GM12891 (cell line): ENCODE data around the gene ANKH.

ENCODE experiments used
- DNase-seq: peaks from one replicate; pipeline ENCODE4 v3.0.0; 2011; ENCODE audit warnings: low spot score; ENCODE audit not compliant: insufficient read length
- FAIRE-seq: peaks from 2 replicates; lab custom pipeline; 2011; peaks lifted over from hg19 to GRCh38; lab: Jason Lieb, UNC
- PAX5 ChIP-seq: IDR thresholded peaks from 2 replicates; pipeline ENCODE4 v1.6.1; 2011; ENCODE audit warnings: low read length, moderate library complexity, mild to moderate bottlenecking; ENCODE audit not compliant: insufficient read depth, severe bottlenecking
- POLR2A ChIP-seq: IDR thresholded peaks from 2 replicates; pipeline ENCODE4 v1.6.1; 2011; ENCODE audit warnings: low read depth, low read length, control low read depth
- POLR2AphosphoS5 ChIP-seq: IDR thresholded peaks from 2 replicates; pipeline ENCODE4 v1.6.1; 2011; ENCODE audit warnings: low read depth, low read length, control low read depth
- POU2F2 ChIP-seq: IDR thresholded peaks from 2 replicates; pipeline ENCODE4 v1.6.1; 2011; ENCODE audit warnings: low read depth, mild to moderate bottlenecking, control low read depth, low read length, moderate library complexity
- SPI1 ChIP-seq: IDR thresholded peaks from 2 replicates; pipeline ENCODE4 v1.6.1; 2011; ENCODE audit warnings: low read depth, low read length, control low read depth
- TAF1 ChIP-seq: IDR thresholded peaks from 2 replicates; pipeline ENCODE4 v1.6.1; 2011; ENCODE audit warnings: low read depth, low read length, control low read depth

The ANKH gene

DNA sequence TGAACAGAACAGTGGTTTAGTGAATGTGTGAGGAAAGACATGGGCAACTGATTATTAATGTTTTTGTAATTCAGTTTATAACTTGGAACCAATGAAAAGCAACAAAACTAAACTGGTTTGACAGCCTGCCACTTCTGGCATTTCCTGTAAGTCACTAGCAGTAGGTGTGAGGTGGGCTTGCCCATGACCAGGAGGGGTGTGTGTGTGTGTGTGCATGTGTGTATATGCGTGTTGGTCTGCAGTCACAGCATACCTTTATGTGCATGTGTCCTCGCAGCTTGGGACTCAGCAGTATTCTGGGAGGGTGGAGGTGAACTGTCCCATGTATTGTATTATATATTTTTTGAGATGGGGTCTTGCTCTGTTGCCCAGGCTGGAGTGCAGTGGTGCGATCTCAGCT lies 174.7 kb downstream of the ANKH start:
- TF ChIP-seq SPI1 (no peak), POLR2A (peak; percentile 38; the same call in 1 of the 2 replicates)
- no peak for FAIRE-seq
- DNase-seq = no peak

DNA sequence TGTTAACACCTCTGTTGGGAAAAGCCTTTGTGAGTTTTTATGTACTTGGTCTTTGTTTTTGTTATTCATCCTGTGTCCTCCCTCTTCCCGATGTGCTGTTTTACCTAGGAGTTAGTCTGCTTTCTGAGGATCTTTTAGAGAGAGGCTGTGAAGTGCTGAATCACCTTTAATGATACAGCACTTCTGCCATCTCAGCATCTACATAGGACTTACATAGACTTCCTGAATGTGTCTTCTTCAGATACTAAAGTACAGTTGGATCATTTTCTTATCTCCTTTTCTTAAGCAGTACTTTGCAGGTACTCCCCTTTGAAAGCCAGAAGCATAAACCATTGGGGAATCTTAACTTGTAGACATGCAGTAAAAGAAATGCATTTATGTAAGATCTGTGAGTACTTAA lies 175.5 kb downstream of the ANKH start:
- TF ChIP-seq SPI1 (no peak), PAX5 (no peak), POU2F2 (no peak), POLR2AphosphoS5 (no peak), POLR2A (no peak), TAF1 (no peak)
- FAIRE-seq = no peak
- DNase-seq = no peak

DNA sequence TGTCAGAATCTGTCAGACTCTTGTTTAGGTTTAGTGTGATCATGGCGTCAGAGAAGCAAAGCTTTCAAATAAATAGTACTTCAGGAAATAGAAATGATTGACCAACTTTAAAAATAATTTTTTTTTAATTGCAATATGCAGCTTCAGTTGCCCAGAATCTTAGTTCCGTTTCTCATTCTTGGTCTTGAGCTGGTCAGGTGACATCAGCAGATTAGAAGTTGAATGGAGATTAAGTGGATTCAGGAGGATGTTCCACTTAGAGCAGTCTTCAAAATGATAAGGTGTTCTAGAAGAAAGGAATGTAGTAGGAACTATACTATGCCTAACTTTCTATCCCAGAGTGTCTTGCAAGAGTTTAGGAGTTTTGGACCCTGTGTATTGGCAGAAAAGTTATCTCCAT lies 176.4 kb downstream of the ANKH start:
- DNase-seq (no peak), FAIRE-seq (no peak)
- TF ChIP-seq SPI1 (no peak), POLR2A (no peak), PAX5 (no peak), POLR2AphosphoS5 (no peak), POU2F2 (no peak), TAF1 (no peak)

DNA sequence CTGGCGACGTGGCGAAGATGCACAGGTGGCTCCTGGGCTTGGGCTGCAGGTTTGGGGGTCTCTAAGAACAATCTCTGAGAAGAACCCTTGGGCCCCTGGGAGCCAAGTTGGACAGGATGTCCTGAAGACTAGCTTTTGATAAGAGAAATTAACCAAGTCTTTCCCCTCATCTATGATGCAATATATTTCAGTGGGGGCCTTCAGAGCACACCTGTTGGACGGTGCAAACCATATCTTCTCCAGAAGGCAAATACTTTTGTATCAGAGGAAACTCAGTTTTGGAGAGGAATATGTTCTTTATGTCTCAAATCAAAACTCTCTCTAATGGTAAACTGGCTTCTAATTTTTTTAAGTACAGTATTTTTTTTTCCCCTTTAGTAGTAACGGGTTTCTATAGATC lies 178.5 kb downstream of the ANKH start:
- FAIRE-seq = no peak
- no peak for TF ChIP-seq POU2F2
- TF ChIP-seq PAX5 = no peak
- no peak for TF ChIP-seq SPI1
- TF ChIP-seq TAF1 = no peak
- TF ChIP-seq POLR2A = no peak
- no peak for TF ChIP-seq POLR2AphosphoS5
- DNase-seq = no peak

DNA sequence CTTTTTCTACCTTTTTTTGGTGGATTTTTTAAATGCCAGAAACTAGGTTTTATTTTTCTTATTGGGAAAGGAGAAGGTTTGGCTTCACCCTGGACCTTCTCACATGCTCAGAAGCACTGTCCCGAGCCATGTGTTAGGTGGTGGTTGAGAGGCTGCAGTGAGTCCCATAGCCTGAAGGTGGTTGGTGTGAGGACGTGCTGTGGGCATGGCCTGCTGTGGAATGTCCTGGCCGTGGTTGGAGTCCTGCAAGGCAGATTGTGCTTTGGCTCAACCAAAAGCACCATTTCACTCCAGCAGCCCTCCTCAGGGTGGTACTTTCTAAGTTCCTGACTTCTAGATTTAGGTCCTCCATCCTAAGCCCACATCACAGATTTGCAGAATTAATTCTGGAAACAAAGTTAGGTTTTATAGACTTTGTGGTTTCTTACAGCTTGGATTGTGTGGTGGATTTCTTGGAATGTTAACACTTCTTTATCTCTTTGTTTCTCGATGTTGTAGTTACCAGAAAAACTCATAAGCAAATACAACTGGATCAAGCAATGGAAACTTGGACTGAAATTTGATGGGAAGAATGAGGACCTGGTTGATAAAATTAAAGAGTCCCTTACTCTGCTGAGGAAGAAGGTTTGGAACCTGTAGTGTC lies 184.4 kb downstream of the ANKH start:
- no peak for TF ChIP-seq PAX5
- TF ChIP-seq POU2F2 = no peak
- TF ChIP-seq SPI1 = no peak
- TF ChIP-seq POLR2A = no peak
- TF ChIP-seq POLR2AphosphoS5 = no peak
- TF ChIP-seq TAF1 = no peak
- DNase-seq = no peak
- no peak for FAIRE-seq

DNA sequence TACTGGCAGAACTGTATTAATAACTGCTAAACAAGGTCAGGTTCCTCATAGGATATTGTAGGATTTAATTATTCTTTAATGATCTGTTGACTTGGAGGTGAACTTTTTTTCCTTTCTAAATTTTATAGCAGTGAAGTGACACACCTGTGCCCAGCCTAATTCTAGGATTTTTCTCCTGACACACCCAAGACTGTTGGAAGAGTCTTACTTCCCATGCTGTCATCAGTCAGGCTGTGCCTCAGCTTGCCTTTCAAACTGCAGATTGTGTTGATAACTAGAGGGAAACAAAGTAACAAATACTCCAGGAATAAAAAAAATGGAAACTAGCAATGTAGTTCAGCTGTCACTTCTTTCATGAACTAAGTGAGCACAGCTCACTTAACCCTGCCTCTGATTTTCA lies 185.1 kb downstream of the ANKH start:
- no peak for TF ChIP-seq POLR2A
- no peak for TF ChIP-seq POLR2AphosphoS5
- TF ChIP-seq TAF1 = no peak
- TF ChIP-seq SPI1 = no peak
- TF ChIP-seq POU2F2 = no peak
- TF ChIP-seq PAX5 = no peak
- FAIRE-seq (no peak), DNase-seq (no peak)

DNA sequence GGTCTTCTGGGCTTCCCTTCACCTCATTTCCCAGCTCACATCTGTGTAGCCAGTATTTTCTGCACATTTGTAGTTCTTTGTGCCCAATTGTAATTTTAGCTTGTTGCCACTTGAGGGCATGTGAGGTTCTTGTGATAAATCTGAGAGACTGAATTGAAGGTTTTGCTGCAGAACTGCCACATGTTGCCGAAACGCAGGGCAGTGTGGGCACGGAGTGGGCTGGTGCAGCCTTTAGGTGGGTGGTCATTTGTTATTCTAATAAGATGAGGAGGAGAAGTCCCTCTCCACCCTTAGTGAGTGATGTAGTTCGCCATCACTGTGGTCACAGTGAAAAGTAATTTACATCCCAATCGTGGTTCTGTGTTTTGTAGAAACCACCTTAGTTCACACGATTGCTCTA lies 185.8 kb downstream of the ANKH start:
- FAIRE-seq (peak; percentile 85), DNase-seq (no peak)
- TF ChIP-seq POU2F2 = peak; percentile 90
- no peak for TF ChIP-seq POLR2AphosphoS5

DNA sequence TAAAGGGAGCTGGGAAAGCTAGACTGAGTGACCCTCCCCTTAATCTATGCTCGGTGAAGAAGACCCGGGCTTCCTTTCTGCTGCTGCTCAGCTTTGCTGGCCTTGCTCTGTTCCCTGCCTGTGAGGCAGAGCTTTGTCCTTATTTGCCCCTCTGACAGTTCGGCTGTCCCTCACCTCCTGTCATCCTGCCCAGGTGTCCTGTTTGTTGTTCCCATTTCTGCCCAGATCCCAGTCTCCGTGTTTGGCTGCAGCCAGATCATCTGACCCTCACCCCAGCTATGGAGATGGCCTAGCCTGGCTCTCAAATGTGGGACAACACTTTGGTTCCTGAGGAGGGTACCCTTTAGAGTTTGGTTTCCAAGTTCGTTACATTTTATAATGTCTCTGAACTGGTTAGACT lies 186.8 kb downstream of the ANKH start:
- FAIRE-seq (no peak), DNase-seq (no peak)
- TF ChIP-seq POU2F2 = no peak
- TF ChIP-seq TAF1 = no peak
- TF ChIP-seq POLR2A = no peak
- TF ChIP-seq PAX5 = no peak
- TF ChIP-seq POLR2AphosphoS5 = no peak
- TF ChIP-seq SPI1 = no peak

DNA sequence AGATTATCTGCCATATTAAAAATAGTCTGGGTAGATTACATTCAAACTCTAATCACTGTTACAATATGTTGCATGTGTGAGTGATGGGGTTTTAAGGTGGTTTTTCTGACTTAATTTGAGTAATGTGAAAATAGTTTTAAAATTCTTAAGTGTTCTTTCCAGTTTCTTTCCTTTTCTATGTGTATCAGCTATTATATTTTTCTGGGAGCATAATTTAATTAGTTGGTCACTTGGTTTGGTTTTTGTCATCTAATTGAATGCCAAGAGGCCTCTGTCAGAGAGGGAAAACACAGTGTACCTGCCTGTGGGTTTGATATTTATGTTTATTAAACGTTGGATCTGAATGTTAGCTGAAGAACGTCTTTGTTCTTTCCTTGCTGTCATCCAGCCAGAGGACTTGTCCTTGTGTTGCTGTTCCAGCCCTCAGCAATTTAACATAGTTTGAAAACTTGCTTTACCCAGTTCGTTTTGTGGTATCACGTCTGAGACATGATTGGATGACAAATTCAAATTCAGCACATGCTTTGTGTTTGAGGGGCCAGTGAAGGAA lies 187.6 kb downstream of the ANKH start:
- TF ChIP-seq PAX5 = no peak
- TF ChIP-seq POLR2AphosphoS5 = no peak
- no peak for TF ChIP-seq POU2F2
- TF ChIP-seq POLR2A = no peak
- no peak for TF ChIP-seq SPI1
- no peak for TF ChIP-seq TAF1
- FAIRE-seq = no peak
- no peak for DNase-seq

DNA sequence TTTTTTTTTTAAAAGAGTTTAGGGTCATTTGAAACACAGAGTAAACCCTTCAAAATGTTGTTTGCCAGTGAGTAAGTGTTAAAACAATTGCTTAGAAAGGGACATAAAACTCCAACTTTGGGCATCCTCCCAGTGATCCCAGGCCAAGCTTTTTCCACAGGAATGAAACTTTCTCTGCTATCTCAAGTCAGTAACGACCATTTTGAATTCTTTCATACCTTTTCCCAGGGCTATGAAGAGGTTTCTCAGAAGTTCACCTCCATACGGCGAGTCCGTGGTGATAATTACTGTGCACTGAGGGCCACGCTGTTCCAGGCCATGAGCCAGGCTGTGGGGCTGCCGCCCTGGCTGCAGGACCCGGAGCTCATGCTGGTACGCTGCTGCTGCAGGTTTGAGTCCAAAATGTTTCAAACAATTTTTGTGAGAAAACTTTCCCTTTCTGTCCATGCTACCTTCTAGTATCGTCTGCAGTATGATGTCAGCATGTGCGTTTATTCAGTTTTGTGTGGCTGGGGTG lies 190.3 kb downstream of the ANKH start:
- no peak for TF ChIP-seq POLR2AphosphoS5
- TF ChIP-seq PAX5 = no peak
- TF ChIP-seq POU2F2 = no peak
- no peak for TF ChIP-seq POLR2A
- no peak for DNase-seq
- no peak for FAIRE-seq
